Activated CD8-positive, alpha-beta memory T cell treated with anti-CD3 and anti-CD28 coated beads for 36 hours (primary cell): Measurements from ENCODE around the gene CKLF. TPM values are rescaled to one million over a fixed set of nuclear protein-coding genes. Genes with fewer than 3 reads are reported as not detected.

Experiments
- CTCF ChIA-PET: fragments of 350-600 bp; sonication (Branson Sonifier 250); formaldehyde crosslinking; loops from one replicate; lab custom pipeline; 2021; ENCODE audit warnings: antibody characterized with exemption; lab: Charles Lee
- POLR2A ChIA-PET: fragments of 350-600 bp; sonication (Branson Sonifier 250); formaldehyde crosslinking; loops from one replicate; lab custom pipeline; 2021; ENCODE audit warnings: antibody characterized with exemption; lab: Charles Lee
- total RNA-seq, 2 experiments: library from RNA; stranded (reverse); gene quantifications; one replicate each; pipeline ENCODE4 v1.2.3, GENCODE V29; 2021

Gene CKLF
- total RNA-seq, 2 experiments from 2014 or later, result 134 to 148 TPM

- ChIA-PET POLR2A (no interaction called here), CTCF (interaction anchor here (1.8 kb wide), 1 partner anchor 14 kb away, joined by 7 read pairs; no protein-coding TSS in a partner anchor)
These were observed 23.9 kb downstream of the CKLF start for GRCh38 chr16:66576296-66576695.

- POLR2A ChIA-PET, result interaction anchor here (0.9 kb wide), 1 partner anchor 15 kb away, joined by 3 read pairs; no protein-coding TSS in a partner anchor
- CTCF ChIA-PET, result interaction anchor here (0.8 to 2.4 kb wide), 6 partner anchors 10 to 172 kb away, joined by 3 to 11 read pairs (median 4); partner anchors contain the start of gene CKLF
These were observed 26.5 kb downstream of the CKLF start, which contains the start of gene CMTM2 for GRCh38 chr16:66578651-66579531. TSS of gene CMTM2 (plus strand) at chr16:66579463. CDS start at chr16:66579608, 145 bp downstream.

GRCh38 chr16:66580605-66581209 lies 28.3 kb downstream of the CKLF start:
- ChIA-PET POLR2A (interaction anchor here (0.5 kb wide), 1 partner anchor 15 kb away, joined by 4 read pairs; no protein-coding TSS in a partner anchor), CTCF (interaction anchor here (1.3 to 2.4 kb wide), 3 partner anchors 8 to 27 kb away, joined by 4 to 11 read pairs (median 5); no protein-coding TSS in a partner anchor)

- POLR2A ChIA-PET, result no interaction called here
These were observed 29.0 kb downstream of the CKLF start for GRCh38 chr16:66581246-66581952.

GRCh38 chr16:66585481-66586239 lies 33.3 kb downstream of the CKLF start:
- ChIA-PET POLR2A (no interaction called here), CTCF (no interaction called here)

More at GRCh38 chr16:66581246-66581952, 29.0 kb downstream of the CKLF start:
- CTCF ChIA-PET, result no interaction called here

GRCh38 chr16:66587881-66588600 lies 35.7 kb downstream of the CKLF start:
- ChIA-PET CTCF (interaction anchor here (1.3 to 1.9 kb wide), 3 partner anchors 9 to 182 kb away, joined by 3 to 13 read pairs (median 11); partner anchors contain the start of gene CMTM2), POLR2A (no interaction called here)

- ChIA-PET CTCF (interaction anchor here (0.9 to 2.3 kb wide), 17 partner anchors 8 to 231 kb away, joined by 3 to 13 read pairs (median 4); partner anchors contain the start of gene CMTM2), POLR2A (interaction anchor here (1.2 kb wide), 1 partner anchor 25 kb away, joined by 3 read pairs; no protein-coding TSS in a partner anchor)
These were observed 36.8 kb downstream of the CKLF start for GRCh38 chr16:66588981-66589713.

- ChIA-PET POLR2A (interaction anchor here (0.6 to 1.3 kb wide), 2 partner anchors 11 to 14 kb away, joined by 3 to 6 read pairs; no protein-coding TSS in a partner anchor), CTCF (interaction anchor here (0.8 to 2.3 kb wide), 8 partner anchors 14 to 184 kb away, joined by 3 to 11 read pairs (median 6); no protein-coding TSS in a partner anchor)
These were observed 37.9 kb downstream of the CKLF start for GRCh38 chr16:66590322-66590721.

GRCh38 chr16:66591018-66591417 lies 38.6 kb downstream of the CKLF start:
- ChIA-PET POLR2A (interaction anchor here (1.3 kb wide), 1 partner anchor 13 kb away, joined by 3 read pairs; no protein-coding TSS in a partner anchor), CTCF (interaction anchor here (0.8 to 2.3 kb wide), 6 partner anchors 13 to 184 kb away, joined by 3 to 11 read pairs (median 4); no protein-coding TSS in a partner anchor)

- ChIA-PET CTCF (interaction anchor here (0.6 kb wide), 1 partner anchor 87 kb away, joined by 5 read pairs; no protein-coding TSS in a partner anchor), POLR2A (no interaction called here)
These were observed 39.9 kb downstream of the CKLF start for GRCh38 chr16:66592241-66592640.

- CTCF ChIA-PET, result no interaction called here
- POLR2A ChIA-PET, result no interaction called here
These were observed 40.4 kb downstream of the CKLF start for GRCh38 chr16:66592814-66593213.

- ChIA-PET CTCF (no interaction called here), POLR2A (no interaction called here)
These were observed 42.4 kb downstream of the CKLF start for GRCh38 chr16:66594739-66595138.

- CTCF ChIA-PET, result interaction anchor here (1.2 to 2.0 kb wide), 2 partner anchors 8 to 12 kb away, joined by 3 to 4 read pairs; partner anchors contain the start of gene CMTM3
- POLR2A ChIA-PET, result interaction anchor here (0.6 kb wide), 1 partner anchor 16 kb away, joined by 4 read pairs; no protein-coding TSS in a partner anchor
These were observed 44.2 kb downstream of the CKLF start for GRCh38 chr16:66596559-66596958.

GRCh38 chr16:66596986-66597848 lies 44.8 kb downstream of the CKLF start:
- ChIA-PET POLR2A (no interaction called here), CTCF (interaction anchor here (1.1 to 2.0 kb wide), 4 partner anchors 8 to 74 kb away, joined by 3 to 6 read pairs (median 4); no protein-coding TSS in a partner anchor)

- ChIA-PET CTCF (interaction anchor here (1.0 to 2.0 kb wide), 5 partner anchors 9 to 75 kb away, joined by 3 to 6 read pairs (median 3); partner anchors contain the start of gene CMTM2), POLR2A (no interaction called here)
These were observed 45.7 kb downstream of the CKLF start for GRCh38 chr16:66598111-66598510.
